B cell (primary cell): ENCODE results near the gene TNFSF8. TPM values are rescaled to one million over a fixed set of nuclear protein-coding genes. Genes with fewer than 3 reads are reported as not detected.

ENCODE experiments used
- ATAC-seq: fragments of 200-7000 bp; cut with Tn5 transposase; one replicate; pipeline ENCODE4 v1.10.0; 2021; ENCODE audit warnings: low read depth, mild to moderate bottlenecking, moderate number of reproducible peaks, moderate library complexity
- CTCF ChIA-PET: fragments of 350-600 bp; sonication (Branson Sonifier 250); formaldehyde crosslinking; loops from one replicate; lab custom pipeline; 2021; ENCODE audit warnings: antibody characterized with exemption, inconsistent platforms; lab: Charles Lee
- POLR2A ChIA-PET: fragments of 350-600 bp; sonication (Branson Sonifier 250); formaldehyde crosslinking; loops from one replicate; lab custom pipeline; 2021; ENCODE audit warnings: antibody characterized with exemption; lab: Charles Lee
- DNase-seq: peaks from one replicate; pipeline ENCODE4 v3.0.0; 2013
- H2AFZ ChIP-seq: 2 replicates; pipeline ENCODE4 v1.6.1; 2012; ENCODE audit warnings: mild to moderate bottlenecking, low read depth, low read length; ENCODE audit not compliant: insufficient read depth, poor library complexity, severe bottlenecking
- H3K27ac ChIP-seq, 2 donors: 1 replicate in 1 of 2; 2 replicates in 1 of 2; pipeline ENCODE4 v1.5.1; 2012 to 2013; ENCODE audit warnings: low read length in 2 of 2, mild to moderate bottlenecking in 2 of 2, moderate library complexity in 1 of 2
- H3K27me3 ChIP-seq, 4 experiments: fragments of 200-600 bp in 1 of 4; sonication (generic) in 1 of 4; replicated peaks in 1 of 4; 1 replicate in 2 of 4; 2 replicates in 2 of 4; pipeline versions ENCODE4 v1.6.1 to v1.7.0; 2013 to 2016; ENCODE audit warnings: low read length in 3 of 4, mild to moderate bottlenecking in 2 of 4, mixed read lengths in 1 of 4, moderate library complexity in 1 of 4; ENCODE audit not compliant: insufficient read depth in 4 of 4, control insufficient read depth in 3 of 4; ENCODE audit errors: control extremely low read depth in 1 of 4
- H3K36me3 ChIP-seq, 2 experiments: replicated peaks in 1 of 2; 1 replicate in 1 of 2; 2 replicates in 1 of 2; pipeline versions ENCODE4 v1.6.1 to v1.7.1; 2013; ENCODE audit warnings: low read length in 1 of 2; ENCODE audit not compliant: insufficient read depth in 2 of 2, control insufficient read depth in 1 of 2; ENCODE audit errors: control extremely low read depth in 1 of 2, extremely low read depth in 1 of 2
- H3K4me1 ChIP-seq, 2 donors: fragments of 200-600 bp in 1 of 2; sonication (generic) in 1 of 2; 1 replicate in 1 of 2; 2 replicates in 1 of 2; pipeline versions ENCODE4 v1.5.1 to v1.6.1; 2013 to 2017; ENCODE audit warnings: low read length in 2 of 2; ENCODE audit not compliant: control insufficient read depth in 2 of 2, insufficient read depth in 2 of 2
- H3K4me2 ChIP-seq: replicated peaks from 2 replicates; pipeline ENCODE3; 2012; ENCODE audit warnings: mild to moderate bottlenecking, low read depth, low read length; ENCODE audit not compliant: poor library complexity, severe bottlenecking
- H3K4me3 ChIP-seq, 5 experiments: fragments of 200-600 bp in 1 of 5; sonication (generic) in 1 of 5; 1 replicate in 3 of 5; 2 replicates in 2 of 5; pipeline versions ENCODE4 v1.5.1 to v1.7.0; 2011 to 2016; ENCODE audit warnings: low read length in 4 of 5, mild to moderate bottlenecking in 4 of 5, low read depth in 2 of 5, control low read depth in 1 of 5, moderate library complexity in 1 of 5; ENCODE audit not compliant: insufficient read depth in 1 of 5; ENCODE audit errors: control extremely low read depth in 1 of 5, extremely low read depth in 1 of 5
- H3K79me2 ChIP-seq: fragments of 200-600 bp; sonication (generic); one replicate; pipeline ENCODE4 v1.6.0; 2016; ENCODE audit warnings: low read length; ENCODE audit not compliant: control insufficient read depth, insufficient read depth
- H3K9ac ChIP-seq: fragments of 200-600 bp; sonication (generic); 2 replicates; pipeline ENCODE4 v1.6.1; 2017; ENCODE audit warnings: mild to moderate bottlenecking, low read length, moderate library complexity
- H3K9me3 ChIP-seq, 3 donors: one replicate each; pipeline versions ENCODE4 v1.6.1 to v1.7.1; 2013; ENCODE audit warnings: low read length in 2 of 3; ENCODE audit not compliant: control insufficient read depth in 2 of 3, insufficient read depth in 1 of 3; ENCODE audit errors: control extremely low read depth in 1 of 3
- H4K20me1 ChIP-seq: 2 replicates; pipeline ENCODE4 v1.6.0; 2012; ENCODE audit warnings: mild to moderate bottlenecking, low read length; ENCODE audit not compliant: insufficient read depth, control insufficient read depth, poor library complexity, severe bottlenecking
- H3K27ac Mint-ChIP-seq: one replicate; pipeline ENCODE4 v1.8.0; 2021; ENCODE audit warnings: mixed read lengths
- H3K27me3 Mint-ChIP-seq: one replicate; pipeline ENCODE4 v1.8.0; 2021; ENCODE audit warnings: mixed read lengths
- H3K4me1 Mint-ChIP-seq: one replicate; pipeline ENCODE4 v1.8.0; 2021; ENCODE audit warnings: mixed read lengths
- H3K4me3 Mint-ChIP-seq: one replicate; pipeline ENCODE4 v1.8.0; 2021; ENCODE audit warnings: mixed read lengths
- H3K9me3 Mint-ChIP-seq: one replicate; pipeline ENCODE4 v1.8.0; 2022; ENCODE audit warnings: mixed read lengths; ENCODE audit not compliant: insufficient read depth
- CTCF ChIP-seq: fragments of 200-600 bp; IDR thresholded peaks from one replicate; pipeline ENCODE4 v1.8.0; 2022; ENCODE audit warnings: antibody characterized with exemption, mild to moderate bottlenecking
- EZH2 ChIP-seq: IDR thresholded peaks from 2 replicates; pipeline ENCODE4 v1.6.1; 2012; ENCODE audit warnings: borderline replicate concordance, low read depth, mild to moderate bottlenecking, moderate library complexity, low read length; ENCODE audit not compliant: insufficient read depth, poor library complexity, severe bottlenecking
- WGBS: methylation state at CpG from one replicate; pipeline ENCODE4 v1.1.5; 2013; ENCODE audit warnings: missing lambda C conversion rate; ENCODE audit not compliant: insufficient coverage; 5-methylcytosine and 5-hydroxymethylcytosine counted together
- intact Hi-C: fragments of 100-400 bp; cut with micrococcal nuclease; formaldehyde crosslinking; loops from one replicate; pipeline ENCODE4 v1.10.0; 2022
- polyA plus RNA-seq: library from polyadenylated mRNA; depleted of rRNA; stranded (reverse); fragments of >200 nt; gene quantifications from 2 replicates; pipeline ENCODE4 v1.2.3, GENCODE V29; 2012
- total RNA-seq, 2 donors: library from RNA; stranded (reverse); fragments of 120-200 nt in 1 of 2; gene quantifications; 1 replicate in 1 of 2; 2 replicates in 1 of 2; pipeline versions ENCODE4 v1.2.3 to v1.2.4, GENCODE V29; 2013 to 2022

TNFSF8 gene
- total and polyA plus RNA-seq, 2 donors (not counting 1 experiment from before 2014, with no cell fraction given): 1.6 to 2.6 TPM

DNA sequence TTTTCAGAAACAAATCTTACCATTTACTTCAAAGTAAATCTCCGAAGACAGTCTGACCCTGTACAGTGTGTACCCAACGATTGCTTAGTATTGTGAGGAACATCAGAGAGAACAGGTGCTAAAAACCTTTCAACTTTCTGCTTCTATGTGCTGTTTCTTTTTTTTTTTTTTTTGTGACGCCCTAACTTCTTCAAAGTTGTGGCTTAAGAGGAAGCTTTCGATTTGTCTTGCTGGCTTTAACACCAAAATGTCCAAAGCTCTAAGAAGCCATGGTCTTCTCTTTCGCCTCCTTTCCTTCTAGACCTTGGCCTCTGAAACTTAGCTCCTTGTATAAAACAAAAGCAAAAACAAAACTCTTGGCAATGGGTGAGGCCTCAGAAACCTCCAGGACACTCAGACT, 1.2 kb downstream of the TNFSF8 start:
- ChIA-PET POLR2A (interaction anchor here (0.7 to 1.1 kb wide), 4 partner anchors 10 to 437 kb away, joined by 3 to 7 read pairs (median 4); no protein-coding TSS in a partner anchor), CTCF (interaction anchor here (0.9 to 2.1 kb wide), 5 partner anchors 19 to 337 kb away, joined by 3 to 7 read pairs (median 5); no protein-coding TSS in a partner anchor)
- DNase-seq (peak; percentile 71), ATAC-seq (peak; percentile 62)
- H3K4me1 ChIP-seq: peaks cover 45 to 46% of the 10 kb centered on the region in 2 donors
- H3K27ac ChIP-seq: peak overlapping the region; percentile 68 to 77
- H3K4me2 ChIP-seq: peak overlapping the region; percentile 86
- H3K9me3 Mint-ChIP-seq: no peaks in the 10 kb centered on the region
- H3K4me3 ChIP-seq: peak overlapping the region; percentile 44 to 94 (median 69)
- no peaks in the 10 kb centered on the region for H3K36me3 ChIP-seq
- intact Hi-C loops: no loop called here
- no peaks in the 10 kb centered on the region for H3K9me3 ChIP-seq
- H3K4me1 Mint-ChIP-seq: peaks cover 54% of the 10 kb centered on the region
- WGBS: no CpG with 5 or more reads among the region's 5 CpGs
- H3K79me2 ChIP-seq: peaks cover 25% of the 10 kb centered on the region
- H3K27me3 ChIP-seq: peaks cover 0 to 3% (median 1%) of the 10 kb centered on the region in 4 experiments
- H2AFZ ChIP-seq: peak overlapping the region; percentile 61
- TF ChIP-seq EZH2: no peak
- TF ChIP-seq CTCF: no peak
- peak overlapping the region; percentile 82 for H3K4me3 Mint-ChIP-seq
- peak overlapping the region; percentile 52 for H3K9ac ChIP-seq
- H3K27me3 Mint-ChIP-seq: peaks cover 24% of the 10 kb centered on the region
- no peaks in the 10 kb centered on the region for H4K20me1 ChIP-seq
- peak overlapping the region; percentile 82 for H3K27ac Mint-ChIP-seq

- peak overlapping the region; percentile 68 to 77 for H3K27ac ChIP-seq
- no peaks in the 10 kb centered on the region for H3K36me3 ChIP-seq
- CTCF ChIA-PET: interaction anchor here (0.6 to 2.1 kb wide), 6 partner anchors 18 to 873 kb away, joined by 3 to 7 read pairs (median 4); no protein-coding TSS in a partner anchor
- H3K9ac ChIP-seq: peak overlapping the region; percentile 52
- H2AFZ ChIP-seq: peak overlapping the region; percentile 61
- no peak for ATAC-seq
- DNase-seq: no peak
- Mint-ChIP-seq H3K27ac (no peak overlapping the region), H3K27me3 (peaks cover 23% of the 10 kb centered on the region), H3K9me3 (no peaks in the 10 kb centered on the region), H3K4me1 (peaks cover 57% of the 10 kb centered on the region), H3K4me3 (peak overlapping the region; percentile 51)
- no peak for TF ChIP-seq EZH2
- peaks cover 0 to 3% (median 1%) of the 10 kb centered on the region in 4 experiments for H3K27me3 ChIP-seq
- POLR2A ChIA-PET: interaction anchor here (1.1 kb wide), 1 partner anchor 10 kb away, joined by 3 read pairs; no protein-coding TSS in a partner anchor
- H3K4me1 ChIP-seq: peaks cover 45 to 46% of the 10 kb centered on the region in 2 donors
- peak overlapping the region; percentile 44 to 94 (median 69) for H3K4me3 ChIP-seq
- intact Hi-C loops: no loop called here
- H3K79me2 ChIP-seq: peaks cover 25% of the 10 kb centered on the region
- WGBS: no CpG with 5 or more reads among the region's 1 CpG
- H3K9me3 ChIP-seq: no peaks in the 10 kb centered on the region
- no peaks in the 10 kb centered on the region for H4K20me1 ChIP-seq
- peak overlapping the region; percentile 86 for H3K4me2 ChIP-seq
Measured at GRCh38 chr9:114928671-114929070, 1.7 kb downstream of the TNFSF8 start.
